AG04450 (cell line): Measurements from ENCODE around the gene COL5A1. TPM values are rescaled to one million over a fixed set of nuclear protein-coding genes. Genes with fewer than 3 reads are reported as not detected.

Experiments
- CTCF ChIA-PET: fragments of 300-600, 350-600 bp; formaldehyde crosslinking; extraction: SDS; loops from one replicate; lab custom pipeline; 2022; ENCODE audit warnings: antibody characterized with exemption, inconsistent platforms; lab: Charles Lee
- POLR2A ChIA-PET: fragments of 350-600 bp; formaldehyde crosslinking; extraction: SDS; loops from one replicate; lab custom pipeline; 2021; ENCODE audit warnings: antibody characterized with exemption, inconsistent platforms; lab: Yijun Ruan, JAX
- DNase-seq: peaks from one replicate; pipeline ENCODE4 v3.0.0-alpha.2; 2011; ENCODE audit warnings: low read depth, low spot score
- H3K27ac ChIP-seq: one replicate; pipeline ENCODE4 v1.5.1; 2012; ENCODE audit warnings: low read depth, low read length, control low read depth
- H3K27me3 ChIP-seq: one replicate; pipeline ENCODE4 v1.6.0; 2012; ENCODE audit warnings: low read length; ENCODE audit not compliant: control insufficient read depth, insufficient read depth
- H3K4me3 ChIP-seq: 2 replicates; pipeline ENCODE4 v1.5.1; 2011; ENCODE audit warnings: mild to moderate bottlenecking, low read depth, low read length, control low read depth
- H3K9me3 ChIP-seq: 2 replicates; pipeline ENCODE4 v1.5.1; 2012; ENCODE audit warnings: low read length; ENCODE audit not compliant: control insufficient read depth, insufficient read depth
- CTCF ChIP-seq: IDR thresholded peaks from 2 replicates; pipeline ENCODE4 v1.5.1; 2011; ENCODE audit warnings: low read depth, low read length, control low read depth, inconsistent platforms
- polyA plus RNA-seq: library from polyadenylated mRNA; depleted of rRNA; stranded (reverse); fragments of >200 nt; gene quantifications from 2 replicates; pipeline ENCODE4 v1.2.3, GENCODE V29; 2011

Gene COL5A1
- polyA plus RNA-seq, 1 experiment = 73.3 TPM

- Histone ChIP-seq H3K9me3 (peaks cover 7% of the 10 kb centered on the region), H3K27ac (no peak overlapping the region), H3K4me3 (no peak overlapping the region), H3K27me3 (no peaks in the 10 kb centered on the region)
- DNase-seq = no peak
- no peak for TF ChIP-seq CTCF
- ChIA-PET POLR2A (no interaction called here), CTCF (no interaction called here)
These were observed 199.7 kb downstream of the COL5A1 start for GRCh38 chr9:134841180-134841904.

GRCh38 chr9:134842321-134842720 is 200.7 kb downstream of the COL5A1 start:
- POLR2A ChIA-PET = no interaction called here
- DNase-seq = no peak

GRCh38 chr9:134843740-134844139 is 202.1 kb downstream of the COL5A1 start:
- ChIA-PET POLR2A (no interaction called here), CTCF (no interaction called here)
- Histone ChIP-seq H3K27ac (no peak overlapping the region), H3K27me3 (no peaks in the 10 kb centered on the region), H3K9me3 (peaks cover 26% of the 10 kb centered on the region), H3K4me3 (no peak overlapping the region)
- no peak for DNase-seq
- no peak for TF ChIP-seq CTCF

More at GRCh38 chr9:134842321-134842720, 200.7 kb downstream of the COL5A1 start:
- Histone ChIP-seq H3K27ac (no peak overlapping the region), H3K27me3 (no peaks in the 10 kb centered on the region), H3K4me3 (no peak overlapping the region), H3K9me3 (peaks cover 12% of the 10 kb centered on the region)
- CTCF ChIA-PET = no interaction called here
- no peak for TF ChIP-seq CTCF

GRCh38 chr9:134844821-134845220 is 203.2 kb downstream of the COL5A1 start:
- TF ChIP-seq CTCF = no peak
- DNase-seq = no peak
- ChIA-PET POLR2A (interaction anchor here (1.0 kb wide), 1 partner anchor 9 kb away, joined by 4 read pairs; no protein-coding TSS in a partner anchor), CTCF (no interaction called here)
- Histone ChIP-seq H3K4me3 (no peak overlapping the region), H3K27ac (no peak overlapping the region), H3K27me3 (no peaks in the 10 kb centered on the region), H3K9me3 (peaks cover 29% of the 10 kb centered on the region)

GRCh38 chr9:134846187-134846586 is 204.6 kb downstream of the COL5A1 start:
- Histone ChIP-seq H3K27me3 (no peaks in the 10 kb centered on the region), H3K27ac (no peak overlapping the region), H3K9me3 (peaks cover 43% of the 10 kb centered on the region), H3K4me3 (no peak overlapping the region)
- DNase-seq = no peak
- ChIA-PET CTCF (no interaction called here), POLR2A (interaction anchor here (0.7 kb wide), 1 partner anchor 29 kb away, joined by 4 read pairs; no protein-coding TSS in a partner anchor)
- TF ChIP-seq CTCF = no peak
